ENCODE measurements around the gene LPCAT2. TPM values are rescaled to one million over a fixed set of nuclear protein-coding genes. Genes with fewer than 3 reads are reported as not detected.

Gene LPCAT2
- total and polyA plus RNA-seq, 2 donors (not counting 1 experiment from before 2014, with no cell fraction given), result 0.15 to 0.59 TPM

GRCh38 chr16:55487048-55487803 lies 21.6 kb upstream of the LPCAT2 start:
- Histone ChIP-seq H4K20me1 (ENCODE audit: control insufficient read depth, insufficient read depth, low read length, poor library complexity, severe bottlenecking) (no peaks in the 10 kb centered on the region), H3K4me3 (ENCODE audit: control extremely low read depth in 1 of 5, extremely low read depth in 1 of 5, insufficient read depth in 1 of 5, low read depth in 2 of 5, low read length in 4 of 5) (no peak overlapping the region), H3K27me3 (replicated peaks in 1 of 4; ENCODE audit: control extremely low read depth in 1 of 4, control insufficient read depth in 3 of 4, insufficient read depth in 4 of 4, low read length in 3 of 4) (no peaks in the 10 kb centered on the region), H3K27ac (ENCODE audit: low read length in 2 of 2) (no peak overlapping the region), H3K9me3 (ENCODE audit: control extremely low read depth in 1 of 3, control insufficient read depth in 2 of 3, insufficient read depth in 1 of 3, low read length in 2 of 3) (peaks cover 0 to 10% (median 0%) of the 10 kb centered on the region in 3 donors), H3K9ac (ENCODE audit: low read length) (no peak overlapping the region), H2AFZ (ENCODE audit: insufficient read depth, low read depth, low read length, poor library complexity, severe bottlenecking) (no peak overlapping the region), H3K79me2 (ENCODE audit: control insufficient read depth, insufficient read depth, low read length) (no peaks in the 10 kb centered on the region), H3K4me1 (ENCODE audit: control insufficient read depth in 2 of 2, insufficient read depth in 2 of 2, low read length in 2 of 2) (no peaks in the 10 kb centered on the region), H3K36me3 (replicated peaks in 1 of 2; ENCODE audit: control extremely low read depth in 1 of 2, control insufficient read depth in 1 of 2, extremely low read depth in 1 of 2, insufficient read depth in 2 of 2, low read length in 1 of 2) (no peaks in the 10 kb centered on the region), H3K4me2 (replicated peaks; ENCODE audit: low read depth, low read length, poor library complexity, severe bottlenecking) (no peak overlapping the region)
- no peak for ATAC-seq (ENCODE audit: low read depth)
- Mint-ChIP-seq H3K4me1 (no peaks in the 10 kb centered on the region), H3K4me3 (no peak overlapping the region), H3K27me3 (peaks cover 5% of the 10 kb centered on the region), H3K9me3 (ENCODE audit: insufficient read depth) (no peaks in the 10 kb centered on the region), H3K27ac (no peak overlapping the region)
- DNase-seq, result no peak
- TF ChIP-seq CTCF (IDR thresholded peaks at IDR 0.05), result no peak
- TF ChIP-seq EZH2 (IDR thresholded peaks at IDR 0.05; ENCODE audit: borderline replicate concordance, insufficient read depth, low read depth, low read length, poor library complexity, severe bottlenecking), result no peak
- ChIA-PET CTCF (no interaction called here), POLR2A (no interaction called here)
- 91% methylated on average over 13 of the region's 13 CpGs for WGBS (ENCODE audit: insufficient coverage)
- intact Hi-C loops (cut with micrococcal nuclease), result no loop called here

GRCh38 chr16:55488306-55488705 lies 20.6 kb upstream of the LPCAT2 start:
- Histone ChIP-seq H3K9ac (ENCODE audit: low read length) (no peak overlapping the region), H2AFZ (ENCODE audit: insufficient read depth, low read depth, low read length, poor library complexity, severe bottlenecking) (no peak overlapping the region), H3K36me3 (replicated peaks in 1 of 2; ENCODE audit: control extremely low read depth in 1 of 2, control insufficient read depth in 1 of 2, extremely low read depth in 1 of 2, insufficient read depth in 2 of 2, low read length in 1 of 2) (no peaks in the 10 kb centered on the region), H3K27ac (ENCODE audit: low read length in 2 of 2) (no peak overlapping the region), H3K9me3 (ENCODE audit: control extremely low read depth in 1 of 3, control insufficient read depth in 2 of 3, insufficient read depth in 1 of 3, low read length in 2 of 3) (peaks cover 0 to 10% (median 0%) of the 10 kb centered on the region in 3 donors), H4K20me1 (ENCODE audit: control insufficient read depth, insufficient read depth, low read length, poor library complexity, severe bottlenecking) (no peaks in the 10 kb centered on the region), H3K4me1 (ENCODE audit: control insufficient read depth in 2 of 2, insufficient read depth in 2 of 2, low read length in 2 of 2) (no peaks in the 10 kb centered on the region), H3K27me3 (replicated peaks in 1 of 4; ENCODE audit: control extremely low read depth in 1 of 4, control insufficient read depth in 3 of 4, insufficient read depth in 4 of 4, low read length in 3 of 4) (no peaks in the 10 kb centered on the region), H3K4me3 (ENCODE audit: control extremely low read depth in 1 of 5, extremely low read depth in 1 of 5, insufficient read depth in 1 of 5, low read depth in 2 of 5, low read length in 4 of 5) (no peak overlapping the region), H3K4me2 (replicated peaks; ENCODE audit: low read depth, low read length, poor library complexity, severe bottlenecking) (no peak overlapping the region), H3K79me2 (ENCODE audit: control insufficient read depth, insufficient read depth, low read length) (no peaks in the 10 kb centered on the region)
- TF ChIP-seq EZH2 (IDR thresholded peaks at IDR 0.05; ENCODE audit: borderline replicate concordance, insufficient read depth, low read depth, low read length, poor library complexity, severe bottlenecking) (no peak), CTCF (IDR thresholded peaks at IDR 0.05) (no peak)
- ChIA-PET POLR2A (no interaction called here), CTCF (no interaction called here)
- Mint-ChIP-seq H3K4me3 (no peak overlapping the region), H3K4me1 (no peaks in the 10 kb centered on the region), H3K27ac (no peak overlapping the region), H3K27me3 (peaks cover 5% of the 10 kb centered on the region), H3K9me3 (ENCODE audit: insufficient read depth) (no peaks in the 10 kb centered on the region)
- ATAC-seq (ENCODE audit: low read depth), result no peak
- intact Hi-C loops (cut with micrococcal nuclease), result no loop called here
- WGBS (ENCODE audit: insufficient coverage), result 96% methylated on average over 11 of the region's 12 CpGs
- DNase-seq, result no peak

Data from B cell (primary cell).